GM10266 (cell line): ENCODE results near the gene MAPKBP1.

Source experiments
- DNase-seq: peaks from one replicate; pipeline ENCODE4 v3.0.0; 2012; ENCODE audit errors: extremely low spot score
- TF ChIP-seq, protein P1 (sequence below): IDR thresholded peaks from 2 replicates; pipeline ENCODE4 v1.5.1; 2012; ENCODE audit warnings: mild to moderate bottlenecking, low read depth; ENCODE audit not compliant: control insufficient read depth, insufficient read depth; ENCODE audit errors: missing control alignments

MAPKBP1 gene

GRCh38 chr15:41806291-41807181 is 32.3 kb downstream of the MAPKBP1 start:
- TF ChIP-seq, protein P1, sequence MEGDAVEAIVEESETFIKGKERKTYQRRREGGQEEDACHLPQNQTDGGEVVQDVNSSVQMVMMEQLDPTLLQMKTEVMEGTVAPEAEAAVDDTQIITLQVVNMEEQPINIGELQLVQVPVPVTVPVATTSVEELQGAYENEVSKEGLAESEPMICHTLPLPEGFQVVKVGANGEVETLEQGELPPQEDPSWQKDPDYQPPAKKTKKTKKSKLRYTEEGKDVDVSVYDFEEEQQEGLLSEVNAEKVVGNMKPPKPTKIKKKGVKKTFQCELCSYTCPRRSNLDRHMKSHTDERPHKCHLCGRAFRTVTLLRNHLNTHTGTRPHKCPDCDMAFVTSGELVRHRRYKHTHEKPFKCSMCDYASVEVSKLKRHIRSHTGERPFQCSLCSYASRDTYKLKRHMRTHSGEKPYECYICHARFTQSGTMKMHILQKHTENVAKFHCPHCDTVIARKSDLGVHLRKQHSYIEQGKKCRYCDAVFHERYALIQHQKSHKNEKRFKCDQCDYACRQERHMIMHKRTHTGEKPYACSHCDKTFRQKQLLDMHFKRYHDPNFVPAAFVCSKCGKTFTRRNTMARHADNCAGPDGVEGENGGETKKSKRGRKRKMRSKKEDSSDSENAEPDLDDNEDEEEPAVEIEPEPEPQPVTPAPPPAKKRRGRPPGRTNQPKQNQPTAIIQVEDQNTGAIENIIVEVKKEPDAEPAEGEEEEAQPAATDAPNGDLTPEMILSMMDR, result no peak
- no peak for DNase-seq

- TF ChIP-seq, protein P1, result no peak
- DNase-seq, result no peak
These were observed 34.8 kb downstream of the MAPKBP1 start for GRCh38 chr15:41809121-41809520.

DNA sequence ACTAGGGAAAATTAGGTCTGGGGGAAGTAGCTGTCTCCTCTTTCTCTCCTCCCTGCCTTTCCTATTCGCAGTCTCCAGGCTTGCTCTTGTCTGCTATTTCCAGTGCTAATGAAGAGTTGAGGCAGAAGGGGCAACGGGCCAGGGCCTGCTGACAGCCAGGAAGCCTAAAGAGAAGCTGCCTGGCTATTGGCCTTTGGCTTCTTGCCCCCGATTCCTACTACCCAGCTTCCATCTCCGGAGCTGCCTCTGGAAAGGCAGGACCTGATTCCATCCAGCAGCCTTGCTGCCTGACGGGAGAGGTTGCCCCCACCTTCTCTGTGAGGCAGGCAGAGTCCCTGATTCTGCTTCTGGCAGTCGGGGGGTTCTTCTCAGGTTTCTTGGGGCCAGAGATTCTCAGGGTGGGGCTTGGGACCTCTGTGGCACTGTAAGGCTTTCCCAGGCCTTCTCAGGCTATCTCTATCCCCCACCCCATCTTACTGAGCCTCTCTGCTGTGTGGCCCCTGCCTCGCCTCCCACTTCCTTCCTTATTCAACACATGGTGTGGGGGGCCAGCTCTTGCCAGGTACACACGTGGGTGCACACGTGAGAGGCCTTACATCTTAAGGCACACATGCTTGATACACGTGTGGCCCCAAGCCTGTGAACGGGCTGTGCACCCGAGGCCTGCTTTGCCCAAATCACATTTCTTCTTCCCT is 35.4 kb downstream of the MAPKBP1 start:
- DNase-seq, result no peak
- TF ChIP-seq, protein P1, result no peak

- no peak for DNase-seq
- TF ChIP-seq, protein P1, result no peak
These were observed 36.6 kb downstream of the MAPKBP1 start for GRCh38 chr15:41810651-41811431.

- DNase-seq, result peak; percentile 78
- TF ChIP-seq, protein P1, result peak; percentile 87
These were observed 37.3 kb downstream of the MAPKBP1 start for GRCh38 chr15:41811432-41812195.

GRCh38 chr15:41812820-41813375 is 38.6 kb downstream of the MAPKBP1 start:
- TF ChIP-seq, protein P1, result no peak
- no peak for DNase-seq
